Kidney capillary endothelial cell (primary cell): ENCODE data around the gene TRAF3IP1.

Experiments used
- DNase-seq: peaks from one replicate; pipeline ENCODE4 v3.0.0-alpha.2; 2018; ENCODE audit warnings: low spot score

The TRAF3IP1 gene

DNA sequence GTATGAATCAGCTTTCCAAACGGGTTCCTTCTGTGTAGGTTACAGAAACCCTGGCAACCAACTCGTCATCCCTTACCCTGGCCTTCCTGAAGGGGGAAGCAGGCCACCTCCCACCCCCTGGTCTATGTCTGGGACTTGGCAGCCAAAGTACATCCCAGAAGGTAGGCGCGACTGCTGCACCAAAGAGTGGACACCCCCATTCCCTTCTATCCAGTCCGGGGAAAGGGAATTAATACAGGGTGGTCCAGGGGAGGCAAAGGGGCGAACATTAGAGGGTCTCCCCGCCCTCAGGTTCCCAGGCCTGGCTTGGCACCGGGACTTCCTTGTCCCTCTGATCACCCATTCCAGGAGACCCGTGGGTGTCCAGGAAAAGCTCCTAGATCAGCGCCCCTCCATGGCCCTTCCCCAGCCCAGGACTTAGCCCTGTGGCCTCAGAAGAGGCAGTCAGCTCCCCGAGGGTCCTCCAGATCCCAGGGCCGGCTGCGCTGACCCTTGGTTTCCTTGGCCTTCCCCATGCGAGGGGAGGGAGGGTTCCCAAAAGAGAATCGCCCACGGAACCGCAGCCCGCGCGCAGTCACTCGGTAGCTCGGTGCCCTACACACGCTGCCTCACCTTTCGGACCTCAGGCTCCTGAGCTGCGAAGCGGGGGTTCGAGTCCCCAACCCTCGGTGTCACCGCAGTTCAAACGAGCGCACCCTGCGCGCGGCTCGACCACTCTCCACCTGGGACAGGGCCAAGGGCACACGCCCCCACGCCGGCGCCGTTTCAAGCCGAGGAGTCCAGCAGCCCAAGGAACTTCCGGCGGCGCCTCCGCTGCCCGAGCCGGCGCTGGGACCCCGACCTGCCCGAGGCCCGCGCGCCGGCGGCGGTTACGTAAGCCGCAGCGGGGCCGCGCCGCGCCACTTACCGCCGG, 32.3 kb upstream of the TRAF3IP1 start, which contains the start of gene PER2:
TSS of gene PER2 (minus strand) at position 874 of the 913 bp plus-strand sequence. CDS start 10,674 bp downstream, outside the sequence.
- DNase-seq, result peak; percentile 59

GRCh38 chr2:238288650-238289573, 31.4 kb upstream of the TRAF3IP1 start:
- peak; percentile 98 for DNase-seq

GRCh38 chr2:238289574-238289973, 30.7 kb upstream of the TRAF3IP1 start:
- no peak for DNase-seq

DNA sequence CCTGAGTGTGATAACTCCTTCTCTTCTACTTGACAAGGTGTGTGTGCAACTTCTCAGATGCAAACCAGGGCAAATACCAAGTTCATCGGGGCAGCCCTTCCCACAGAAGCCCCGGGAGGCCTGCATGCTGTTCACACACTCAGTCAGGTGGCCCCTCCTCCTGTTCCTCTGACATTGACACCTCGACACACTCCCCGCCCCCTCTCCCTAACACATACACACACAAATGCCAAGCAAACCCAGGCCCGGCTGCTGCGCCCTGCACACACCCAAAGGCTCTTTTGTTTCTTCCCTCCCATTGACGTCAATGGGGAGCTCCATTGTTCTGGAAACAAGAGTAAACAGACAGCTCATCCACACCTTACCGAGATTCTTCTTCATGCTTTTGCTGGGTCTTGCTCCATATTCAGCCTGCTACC, 30.2 kb upstream of the TRAF3IP1 start:
- peak; percentile 18 for DNase-seq

- DNase-seq, result no peak
Measured at GRCh38 chr2:238290715-238291549, 29.4 kb upstream of the TRAF3IP1 start.

DNA sequence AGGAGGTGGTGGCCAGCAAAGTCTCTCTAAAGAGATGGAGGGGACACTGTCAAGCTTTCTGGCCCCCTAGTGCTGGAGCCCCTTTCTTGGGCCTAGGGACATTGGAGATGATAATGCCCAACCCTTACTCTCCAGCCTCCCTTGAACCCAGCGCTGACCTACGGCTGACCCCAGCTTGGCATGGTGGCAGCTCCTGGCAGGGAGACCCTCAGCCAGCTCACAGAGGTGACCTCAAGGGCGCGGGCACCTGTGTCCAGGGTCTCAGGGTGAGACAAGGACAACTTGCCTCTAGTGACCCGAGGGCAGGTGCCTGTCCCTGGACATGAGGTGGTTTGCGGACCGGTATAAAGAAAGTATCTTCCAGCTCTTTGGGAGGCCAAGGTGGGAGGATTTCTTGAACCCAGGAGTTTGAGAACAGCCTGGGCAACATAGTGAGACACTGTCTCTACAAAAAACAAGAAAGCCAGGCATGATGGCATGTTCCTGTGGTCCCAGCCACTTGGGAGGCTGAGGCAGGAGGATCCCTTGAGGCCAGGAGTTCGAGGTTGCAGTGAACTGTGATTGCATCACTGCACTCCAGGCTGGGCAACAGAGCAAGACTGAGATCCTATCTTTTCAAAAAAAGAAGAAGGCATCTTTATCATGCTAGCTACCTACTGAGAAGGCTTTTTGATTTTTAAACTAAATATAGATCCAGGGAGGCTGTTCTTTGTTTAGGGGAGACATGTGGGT, 28.6 kb upstream of the TRAF3IP1 start:
- DNase-seq, result no peak

GRCh38 chr2:238294046-238294392, 26.3 kb upstream of the TRAF3IP1 start:
- DNase-seq, result no peak

DNA sequence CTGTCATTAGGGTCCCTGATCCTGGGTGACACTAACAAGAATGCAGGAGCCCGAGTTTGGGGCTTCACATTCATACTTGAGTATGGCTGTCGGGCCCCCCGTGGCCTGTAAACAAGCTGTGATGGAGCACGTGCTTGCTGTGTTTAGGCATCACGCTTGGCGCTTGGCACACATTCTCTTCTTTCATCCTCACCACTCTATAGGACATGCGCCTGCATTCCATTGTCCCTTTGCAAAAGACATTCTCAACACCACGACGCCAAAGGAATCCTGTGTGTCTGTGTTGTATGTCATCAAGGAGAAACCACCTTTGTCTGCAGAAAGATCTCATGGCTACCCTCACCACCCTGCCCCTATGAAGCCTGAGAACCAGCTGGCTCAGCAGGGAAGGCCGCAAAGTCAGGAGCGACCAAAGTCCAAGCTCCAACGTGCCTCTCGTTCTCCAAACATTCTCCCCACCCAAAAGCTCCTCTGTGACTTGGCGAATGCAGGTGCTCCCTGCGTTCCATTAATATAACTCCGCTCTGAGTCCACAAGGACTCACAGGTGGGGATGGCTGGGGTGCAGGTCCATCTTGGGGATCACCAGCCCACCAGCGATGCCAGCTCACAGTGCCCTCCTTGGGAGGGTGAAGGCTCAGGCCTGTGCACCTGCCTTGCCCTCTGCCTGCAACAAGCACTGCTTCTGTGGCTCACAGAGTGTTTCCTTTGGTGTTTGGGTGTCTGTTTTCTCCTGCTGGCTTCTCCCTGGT, 25.8 kb upstream of the TRAF3IP1 start:
- no peak for DNase-seq

GRCh38 chr2:238295144-238296112, 24.9 kb upstream of the TRAF3IP1 start:
- no peak for DNase-seq

DNA sequence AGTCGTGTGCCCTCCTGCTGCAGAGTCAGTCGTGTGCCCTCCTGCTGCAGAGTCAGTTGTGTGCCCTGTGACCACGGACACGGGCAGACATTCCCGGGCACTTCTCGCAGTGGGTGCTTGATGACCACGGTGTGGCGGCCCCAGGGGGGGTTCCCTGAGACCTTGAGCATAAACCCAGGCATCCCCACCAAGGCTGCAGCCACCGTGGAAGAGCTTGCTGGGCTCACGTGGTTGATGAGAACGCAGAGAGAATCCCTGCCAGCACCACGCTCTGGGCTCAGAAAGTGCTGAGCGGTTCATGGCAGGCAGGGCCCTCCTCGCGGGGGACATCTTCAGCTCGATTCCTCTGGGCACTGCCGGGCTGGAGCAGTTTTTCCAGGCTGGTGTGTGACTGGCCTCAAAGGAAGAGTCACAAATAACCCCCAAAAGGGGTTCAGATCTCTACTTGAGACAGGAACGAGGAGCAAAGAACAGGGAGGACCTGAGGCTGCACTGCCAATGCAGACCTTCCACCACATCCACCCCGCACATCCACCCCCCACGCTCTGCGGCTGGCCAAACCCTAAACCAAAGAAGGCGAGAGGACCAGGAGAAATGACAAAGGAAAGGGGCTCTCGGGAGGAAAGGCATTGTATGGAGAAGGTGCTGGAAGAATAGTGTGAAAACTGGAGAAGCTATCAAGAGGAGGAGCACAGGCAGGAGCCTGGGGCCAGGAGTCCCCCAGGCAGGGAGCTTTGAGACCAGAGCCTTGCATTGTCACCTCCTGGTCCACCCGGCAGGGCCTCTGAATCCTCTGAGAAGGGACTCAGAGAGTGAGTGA, 23.5 kb upstream of the TRAF3IP1 start:
- DNase-seq, result no peak

- DNase-seq, result no peak
Measured at GRCh38 chr2:238299803-238300202, 20.5 kb upstream of the TRAF3IP1 start.

GRCh38 chr2:238302087-238302486, 18.2 kb upstream of the TRAF3IP1 start:
- no peak for DNase-seq

GRCh38 chr2:238302751-238303150, 17.6 kb upstream of the TRAF3IP1 start:
- no peak for DNase-seq

- no peak for DNase-seq
Measured at GRCh38 chr2:238304116-238304515, 16.2 kb upstream of the TRAF3IP1 start.

DNA sequence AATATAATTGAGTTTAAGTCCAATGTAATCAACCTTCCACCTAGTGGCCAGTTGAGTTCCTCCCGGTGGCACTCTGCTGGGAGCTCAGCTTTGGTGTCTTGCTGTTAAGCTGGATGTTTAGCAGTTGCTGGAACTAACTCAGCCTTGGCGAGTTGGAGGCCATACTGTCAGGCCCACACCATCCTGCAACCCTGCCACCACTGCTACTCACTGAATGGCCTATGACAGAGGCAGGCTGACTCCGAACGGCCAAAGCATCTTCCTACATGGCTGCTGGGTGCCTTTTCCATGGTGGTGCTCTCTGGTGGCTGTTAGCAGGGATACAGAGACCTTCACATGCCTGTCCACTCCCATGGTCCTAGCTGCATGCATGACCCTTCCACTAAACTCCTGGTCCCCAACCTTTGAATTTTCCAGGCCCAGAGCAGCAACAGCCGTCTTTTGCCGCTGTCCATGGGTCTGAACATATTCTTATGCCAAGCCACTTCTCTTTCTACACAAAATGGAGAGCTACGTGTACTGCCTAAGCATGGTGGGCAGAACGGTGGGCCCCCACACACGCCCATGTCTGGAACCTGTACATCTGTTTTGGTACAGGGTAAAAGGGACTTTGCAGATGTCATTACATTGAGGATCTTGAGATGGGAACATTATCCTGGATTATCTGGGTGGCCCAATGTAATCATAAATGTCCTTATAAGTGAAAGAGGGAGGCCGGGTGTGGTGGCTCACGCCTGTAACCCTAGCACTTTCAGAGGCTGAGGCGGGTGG, 15.0 kb upstream of the TRAF3IP1 start:
- DNase-seq, result no peak

- DNase-seq, result no peak
Measured at GRCh38 chr2:238305965-238306671, 14.2 kb upstream of the TRAF3IP1 start.

- DNase-seq, result no peak
Measured at GRCh38 chr2:238306672-238306998, 13.7 kb upstream of the TRAF3IP1 start.
